Colonic mucosa (tissue), 4 donors: ENCODE data around the gene DCLK3. TPM values are rescaled to one million over a fixed set of nuclear protein-coding genes. Genes with fewer than 3 reads are reported as not detected.

Source experiments
- DNase-seq: peaks from one replicate; pipeline ENCODE4 v3.0.0-alpha.2; 2020
- H3K27ac ChIP-seq: fragments of 200-600 bp; one replicate; pipeline ENCODE4 v1.8.0; 2021
- H3K27me3 ChIP-seq: fragments of 200-600 bp; one replicate; pipeline ENCODE4 v1.8.0; 2021
- H3K36me3 ChIP-seq: fragments of 200-600 bp; one replicate; pipeline ENCODE4 v1.8.0; 2021
- H3K4me1 ChIP-seq: fragments of 200-600 bp; one replicate; pipeline ENCODE4 v1.8.0; 2021; ENCODE audit warnings: mild to moderate bottlenecking
- H3K4me3 ChIP-seq: fragments of 200-600 bp; one replicate; pipeline ENCODE4 v1.8.0; 2021
- H3K9ac ChIP-seq, 2 donors: one replicate each; pipeline ENCODE4 v1.7.0; 2013; ENCODE audit warnings: control low read depth in 2 of 2, low read depth in 2 of 2, low read length in 2 of 2
- H3K9me3 ChIP-seq: fragments of 200-600 bp; one replicate; pipeline ENCODE4 v1.8.0; 2021
- intact Hi-C: fragments of 100-400 bp; cut with DNase I; formaldehyde crosslinking; loops from one replicate; pipeline ENCODE4 v1.14.1; 2022
- total RNA-seq, 2 donors: library from RNA; stranded (reverse); fragmentation: NEBNext Ultra II Directional in 1 of 2; extraction: Animal tissue kit (Norgen Biotek cat#: 25700) in 1 of 2; gene quantifications; one replicate each; pipeline ENCODE4 v1.2.1, GENCODE V29; 2021
- TF ChIP-seq, protein P1 (sequence below): fragments of 200-600 bp; IDR thresholded peaks from one replicate; pipeline ENCODE4 v1.8.0; 2022; ENCODE audit warnings: antibody characterized with exemption, mild to moderate bottlenecking
- donor health status: healthy.
- donor health status: DM: no; HTN: no; CAD: no.
- donor health status: DM: no; HTN: no; CAD: no.

The DCLK3 gene
- total RNA-seq, 2 donors from 2014 or later, result 0.11 TPM; not detected in 1

DNA sequence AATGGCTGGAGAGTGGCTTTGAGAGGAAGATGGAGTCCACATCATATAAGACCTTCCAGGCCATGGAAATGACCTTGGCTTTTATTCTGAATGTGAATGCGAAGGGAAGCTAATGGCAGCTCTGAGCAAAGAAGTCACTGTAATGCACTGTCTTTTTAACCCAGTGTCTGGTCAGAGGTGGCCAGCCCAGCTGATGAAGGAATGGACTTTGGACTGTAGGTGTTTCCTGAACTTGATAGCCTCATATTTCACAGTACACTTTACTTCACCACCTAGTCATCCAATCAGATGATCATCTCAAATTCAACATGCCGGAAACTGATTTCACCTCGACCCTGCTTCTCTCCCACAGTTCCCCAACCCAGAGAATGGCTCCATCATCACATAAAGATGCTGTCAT, 33.4 kb downstream of the DCLK3 start:
- no peak overlapping the region for H3K9ac ChIP-seq

DNA sequence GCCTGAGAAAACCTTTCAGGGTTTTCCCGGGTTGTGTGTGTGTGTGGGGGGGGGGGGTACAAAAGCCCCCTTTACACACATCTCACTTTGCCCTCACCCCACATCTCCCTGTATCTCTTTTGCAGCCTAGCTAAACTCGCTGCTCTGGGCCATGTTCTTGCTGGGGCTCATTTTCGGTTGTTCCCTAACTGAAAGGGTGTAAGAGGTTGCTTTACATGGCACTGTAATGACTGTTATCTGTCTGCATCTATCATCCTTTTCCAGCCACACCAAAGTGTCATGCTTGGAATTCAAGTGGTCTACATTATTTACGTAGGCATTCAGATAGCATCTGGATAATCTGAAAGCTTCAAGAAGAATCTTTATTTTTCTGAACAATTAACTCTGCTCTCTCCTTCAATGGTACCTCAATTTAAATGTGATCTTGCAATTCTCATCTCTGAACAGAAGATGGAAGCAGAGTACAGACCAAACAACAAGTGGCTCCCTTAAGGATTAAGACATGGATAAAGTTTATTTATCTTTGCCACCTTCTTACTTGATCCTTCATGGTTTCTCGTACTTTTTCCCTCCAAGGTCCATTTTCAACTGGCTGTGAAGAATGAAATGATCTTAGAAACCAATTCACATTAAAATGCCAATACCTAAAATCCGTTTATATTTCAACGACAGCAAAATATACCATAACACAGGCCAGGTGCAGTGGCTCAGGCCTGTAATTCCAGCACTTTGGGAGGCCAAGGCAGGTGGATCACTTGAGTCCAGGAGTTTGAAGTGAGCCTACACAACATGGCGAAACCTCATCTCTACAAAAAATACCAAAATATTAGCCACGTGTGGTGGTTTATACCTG, 34.9 kb downstream of the DCLK3 start:
- no peak overlapping the region for H3K9ac ChIP-seq
- no peaks in the 10 kb centered on the region for H3K27me3 ChIP-seq
- H3K4me3 ChIP-seq, result no peak overlapping the region
- H3K36me3 ChIP-seq, result no peaks in the 10 kb centered on the region
- no peaks in the 10 kb centered on the region for H3K9me3 ChIP-seq
- no peak overlapping the region for H3K27ac ChIP-seq
- TF ChIP-seq, protein P1, sequence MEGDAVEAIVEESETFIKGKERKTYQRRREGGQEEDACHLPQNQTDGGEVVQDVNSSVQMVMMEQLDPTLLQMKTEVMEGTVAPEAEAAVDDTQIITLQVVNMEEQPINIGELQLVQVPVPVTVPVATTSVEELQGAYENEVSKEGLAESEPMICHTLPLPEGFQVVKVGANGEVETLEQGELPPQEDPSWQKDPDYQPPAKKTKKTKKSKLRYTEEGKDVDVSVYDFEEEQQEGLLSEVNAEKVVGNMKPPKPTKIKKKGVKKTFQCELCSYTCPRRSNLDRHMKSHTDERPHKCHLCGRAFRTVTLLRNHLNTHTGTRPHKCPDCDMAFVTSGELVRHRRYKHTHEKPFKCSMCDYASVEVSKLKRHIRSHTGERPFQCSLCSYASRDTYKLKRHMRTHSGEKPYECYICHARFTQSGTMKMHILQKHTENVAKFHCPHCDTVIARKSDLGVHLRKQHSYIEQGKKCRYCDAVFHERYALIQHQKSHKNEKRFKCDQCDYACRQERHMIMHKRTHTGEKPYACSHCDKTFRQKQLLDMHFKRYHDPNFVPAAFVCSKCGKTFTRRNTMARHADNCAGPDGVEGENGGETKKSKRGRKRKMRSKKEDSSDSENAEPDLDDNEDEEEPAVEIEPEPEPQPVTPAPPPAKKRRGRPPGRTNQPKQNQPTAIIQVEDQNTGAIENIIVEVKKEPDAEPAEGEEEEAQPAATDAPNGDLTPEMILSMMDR, result peak; percentile 47
- intact Hi-C loops, result loop anchor here (2.0 to 5.0 kb wide), 3 partner anchors 139 to 483 kb away; no protein-coding TSS in a partner anchor
- DNase-seq, result no peak
- H3K4me1 ChIP-seq, result no peaks in the 10 kb centered on the region

More for the DNA sequence above, 33.4 kb downstream of the DCLK3 start:
- intact Hi-C loops, result loop anchor here (2.0 kb wide), 1 partner anchor 138 kb away; no protein-coding TSS in a partner anchor
- Histone ChIP-seq H3K4me1 (no peaks in the 10 kb centered on the region), H3K4me3 (no peak overlapping the region), H3K27ac (no peak overlapping the region), H3K36me3 (no peaks in the 10 kb centered on the region), H3K27me3 (no peaks in the 10 kb centered on the region), H3K9me3 (no peaks in the 10 kb centered on the region)
- DNase-seq, result no peak
- TF ChIP-seq, protein P1, result no peak

DNA sequence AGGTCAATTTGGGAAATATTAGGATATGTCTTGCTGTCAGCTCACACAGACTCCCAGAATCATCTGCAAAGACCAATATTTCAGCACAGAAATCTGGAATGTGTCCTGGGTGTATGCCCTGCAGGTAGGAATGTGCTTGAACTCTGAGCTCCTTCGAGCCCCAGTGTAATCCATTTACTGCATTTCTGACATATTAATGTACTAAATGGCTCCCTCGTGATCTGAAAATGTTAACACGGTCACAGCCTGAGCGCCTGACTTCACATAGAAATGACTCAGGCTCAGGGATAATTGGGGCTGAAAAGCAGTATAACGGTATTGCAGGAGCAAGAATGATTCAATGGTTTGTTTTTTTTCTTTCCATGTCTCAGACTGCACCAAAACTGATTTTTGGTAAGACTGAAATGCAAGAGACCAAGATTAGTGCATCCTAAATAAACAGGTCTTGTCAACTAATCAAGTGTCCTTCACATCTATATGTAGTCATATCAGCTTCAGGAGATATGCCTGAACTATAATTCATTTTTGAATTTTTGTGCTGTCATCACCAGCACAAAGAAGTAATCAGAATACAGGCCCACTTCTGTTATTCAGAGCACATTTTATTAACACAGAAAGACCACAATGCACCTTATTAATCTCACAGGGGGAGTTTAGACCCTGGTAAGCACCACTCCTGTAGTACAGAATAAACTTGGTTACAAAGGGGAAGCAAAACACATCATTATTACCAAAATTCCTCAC, 49.8 kb downstream of the DCLK3 start:
- H3K27ac ChIP-seq, result no peak overlapping the region
- no peak for DNase-seq
- no peaks in the 10 kb centered on the region for H3K27me3 ChIP-seq
- no peak overlapping the region for H3K9ac ChIP-seq
- TF ChIP-seq, protein P1, result no peak
- H3K4me3 ChIP-seq, result no peak overlapping the region
- no peaks in the 10 kb centered on the region for H3K9me3 ChIP-seq
- H3K36me3 ChIP-seq, result no peaks in the 10 kb centered on the region
- no peaks in the 10 kb centered on the region for H3K4me1 ChIP-seq
- intact Hi-C loops, result no loop called here

DNA sequence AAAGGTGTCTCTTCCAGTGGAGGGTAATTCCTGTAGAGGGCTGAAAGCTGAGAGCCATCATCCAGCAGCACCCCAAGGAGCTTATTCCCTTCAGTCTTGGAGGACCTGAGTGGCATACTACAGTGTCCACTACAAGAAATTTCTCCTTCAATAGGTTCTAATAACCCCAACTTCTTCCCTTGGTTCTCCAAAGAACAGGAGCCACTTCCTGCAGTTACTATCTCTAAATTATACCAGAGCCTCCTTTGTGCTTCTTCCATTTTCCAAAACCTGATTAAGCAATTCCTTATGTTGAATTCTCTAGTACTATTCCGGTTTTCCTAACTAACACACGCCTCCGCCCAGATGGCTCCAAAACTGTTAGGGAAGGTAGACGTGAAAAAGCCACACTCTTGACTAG, 50.4 kb downstream of the DCLK3 start:
- H3K9me3 ChIP-seq, result no peaks in the 10 kb centered on the region
- H3K27ac ChIP-seq, result no peak overlapping the region
- DNase-seq, result no peak
- H3K9ac ChIP-seq, result no peak overlapping the region
- TF ChIP-seq, protein P1, result no peak
- no peaks in the 10 kb centered on the region for H3K27me3 ChIP-seq
- intact Hi-C loops, result no loop called here
- H3K36me3 ChIP-seq, result no peaks in the 10 kb centered on the region
- no peaks in the 10 kb centered on the region for H3K4me1 ChIP-seq
- H3K4me3 ChIP-seq, result no peak overlapping the region

DNA sequence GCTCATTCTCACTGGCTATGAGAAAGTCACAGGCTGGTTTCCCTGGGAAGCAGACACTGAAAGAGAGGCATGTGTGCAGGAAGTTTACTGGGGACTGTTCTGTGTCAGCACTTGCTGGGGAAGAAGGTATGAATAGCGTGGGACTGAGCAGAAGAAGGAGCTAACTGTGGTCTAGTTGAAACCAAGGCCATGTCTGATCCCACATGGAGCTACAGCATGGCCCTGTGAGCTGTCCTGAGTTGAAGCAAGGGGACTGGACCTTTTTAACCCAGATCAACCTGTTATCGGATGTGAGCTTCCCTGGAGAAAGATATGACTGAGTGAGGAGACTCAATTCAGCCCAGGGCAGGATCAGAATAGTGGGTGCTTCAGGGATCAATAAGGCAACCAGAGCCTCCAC, 53.7 kb downstream of the DCLK3 start:
- Histone ChIP-seq H3K4me3 (no peak overlapping the region), H3K27ac (no peak overlapping the region), H3K36me3 (no peaks in the 10 kb centered on the region), H3K9ac (no peak overlapping the region), H3K4me1 (no peaks in the 10 kb centered on the region), H3K27me3 (no peaks in the 10 kb centered on the region), H3K9me3 (no peaks in the 10 kb centered on the region)
- TF ChIP-seq, protein P1, result no peak
- no peak for DNase-seq
- intact Hi-C loops, result no loop called here
